H1 (cell line): ENCODE data around the gene FAR2. TPM values are rescaled to one million over a fixed set of nuclear protein-coding genes. Genes with fewer than 3 reads are reported as not detected.

Source experiments
- CTCF ChIA-PET: fragments of 300-600 bp; sonication (Branson Sonifier 250); formaldehyde crosslinking; loops from one replicate; lab custom pipeline; 2021; ENCODE audit not compliant: partially characterized antibody; lab: Charles Lee
- POLR2A ChIA-PET: fragments of 300-600 bp; sonication (Branson Sonifier 250); formaldehyde crosslinking; loops from one replicate; lab custom pipeline; 2021; ENCODE audit warnings: inconsistent platforms; ENCODE audit not compliant: partially characterized antibody; lab: Charles Lee
- DNase-seq, 2 experiments: peaks; one replicate each; pipeline versions ENCODE4 v3.0.0 to v3.0.0-alpha.2; 2010 to 2022; ENCODE audit warnings: low spot score in 2 of 2, low read depth in 1 of 2, mixed read lengths in 1 of 2
- FAIRE-seq: peaks from 2 replicates; lab custom pipeline; 2011; peaks lifted over from hg19 to GRCh38; lab: Jason Lieb, UNC
- H2AFZ ChIP-seq: 2 replicates; pipeline ENCODE4 v1.8.1; 2012; ENCODE audit warnings: low read length, inconsistent platforms
- H2AK5ac ChIP-seq: 2 replicates; pipeline ENCODE4 v1.6.1; 2013; ENCODE audit warnings: low read depth, low read length
- H2BK120ac ChIP-seq: replicated peaks from 2 replicates; pipeline ENCODE3; 2013; ENCODE audit warnings: low read depth, low read length, inconsistent platforms
- H2BK12ac ChIP-seq: 2 replicates; pipeline ENCODE4 v1.6.1; 2013; ENCODE audit warnings: low read depth, low read length
- H2BK15ac ChIP-seq: 2 replicates; pipeline ENCODE4 v1.6.1; 2013; ENCODE audit warnings: low read length
- H2BK20ac ChIP-seq: 2 replicates; pipeline ENCODE4 v1.6.1; 2013; ENCODE audit warnings: low read length
- H2BK5ac ChIP-seq: 2 replicates; pipeline ENCODE4 v1.6.1; 2013; ENCODE audit warnings: low read depth, low read length
- H3K14ac ChIP-seq: 2 replicates; pipeline ENCODE4 v1.6.1; 2013; ENCODE audit warnings: inconsistent platforms; ENCODE audit not compliant: insufficient read length
- H3K18ac ChIP-seq: 2 replicates; pipeline ENCODE4 v1.6.1; 2013; ENCODE audit warnings: low read length; ENCODE audit errors: extremely low read depth
- H3K23ac ChIP-seq: 2 replicates; pipeline ENCODE4 v1.6.1; 2013; ENCODE audit warnings: inconsistent platforms; ENCODE audit not compliant: insufficient read length
- H3K23me2 ChIP-seq: 2 replicates; pipeline ENCODE4 v1.6.1; 2013; ENCODE audit warnings: low read depth, low read length
- H3K27ac ChIP-seq: 2 replicates; pipeline ENCODE4 v1.6.1; 2011; ENCODE audit warnings: low read depth, low read length, inconsistent platforms
- H3K27me3 ChIP-seq, 4 experiments: replicated peaks in 1 of 4; 1 replicate in 1 of 4; 2 replicates in 3 of 4; pipeline versions ENCODE4 v1.6.1 to v1.8.1; 2011 to 2013; ENCODE audit warnings: low read length in 3 of 4, mild to moderate bottlenecking in 3 of 4, inconsistent platforms in 2 of 4, mixed read lengths in 2 of 4, moderate library complexity in 1 of 4; ENCODE audit not compliant: control insufficient read depth in 3 of 4, insufficient read depth in 3 of 4; ENCODE audit errors: extremely low read depth in 1 of 4
- H3K36me3 ChIP-seq, 4 experiments: 2 replicates each; pipeline versions ENCODE4 v1.6.1 to v1.8.1; 2011 to 2013; ENCODE audit warnings: mild to moderate bottlenecking in 4 of 4, low read length in 3 of 4, moderate library complexity in 2 of 4, control low read depth in 1 of 4, inconsistent platforms in 1 of 4; ENCODE audit not compliant: insufficient read depth in 4 of 4, control insufficient read depth in 2 of 4
- H3K4ac ChIP-seq: replicated peaks from 2 replicates; pipeline ENCODE3; 2013; ENCODE audit warnings: low read length, low read depth, mixed read lengths, inconsistent platforms; ENCODE audit not compliant: insufficient read length
- H3K4me1 ChIP-seq, 4 experiments: replicated peaks in 1 of 4; 1 replicate in 1 of 4; 2 replicates in 3 of 4; pipeline versions ENCODE4 v1.6.1 to v1.8.1; 2011 to 2013; ENCODE audit warnings: low read length in 3 of 4, inconsistent platforms in 2 of 4, mixed read lengths in 1 of 4; ENCODE audit not compliant: insufficient read depth in 4 of 4, control insufficient read depth in 3 of 4
- H3K4me2 ChIP-seq, 2 experiments: 2 replicates each; pipeline versions ENCODE4 v1.6.1 to v1.8.1; 2011 to 2013; ENCODE audit warnings: low read depth in 2 of 2, low read length in 2 of 2, control low read depth in 1 of 2, inconsistent platforms in 1 of 2, mild to moderate bottlenecking in 1 of 2; ENCODE audit not compliant: insufficient read depth in 1 of 2
- H3K4me3 ChIP-seq, 4 experiments: fragments of 200-600, 300-600 bp in 1 of 4; sonication (generic), shearing (Covaris generic), sonication (Bioruptor Twin) in 1 of 4; 2 replicates each; pipeline versions ENCODE4 v1.5.1 to v1.8.1; 2011 to 2016; ENCODE audit warnings: low read length in 4 of 4, low read depth in 3 of 4, control low read depth in 2 of 4, inconsistent platforms in 2 of 4, mild to moderate bottlenecking in 2 of 4, mixed read lengths in 1 of 4, moderate library complexity in 1 of 4; ENCODE audit not compliant: insufficient read depth in 2 of 4; ENCODE audit errors: extremely low read depth in 1 of 4
- H3K56ac ChIP-seq: replicated peaks from 2 replicates; pipeline ENCODE3; 2013; ENCODE audit warnings: low read depth, mild to moderate bottlenecking, mixed read lengths, low read length, inconsistent platforms; ENCODE audit not compliant: insufficient read length
- H3K79me1 ChIP-seq: 2 replicates; pipeline ENCODE4 v1.6.1; 2013; ENCODE audit warnings: low read depth, low read length, control low read depth
- H3K79me2 ChIP-seq, 2 experiments: 2 replicates each; pipeline versions ENCODE4 v1.6.1 to v1.8.1; 2012 to 2013; ENCODE audit warnings: low read length in 2 of 2, mild to moderate bottlenecking in 2 of 2, inconsistent platforms in 1 of 2; ENCODE audit not compliant: insufficient read depth in 2 of 2, control insufficient read depth in 1 of 2
- H3K9ac ChIP-seq, 4 experiments: replicated peaks in 1 of 4; 1 replicate in 1 of 4; 2 replicates in 3 of 4; pipeline versions ENCODE4 v1.6.1 to v1.8.1; 2011 to 2013; ENCODE audit warnings: low read depth in 3 of 4, low read length in 3 of 4, control low read depth in 2 of 4, mild to moderate bottlenecking in 2 of 4, moderate library complexity in 2 of 4, inconsistent platforms in 1 of 4; ENCODE audit errors: extremely low read depth in 1 of 4
- H3K9me3 ChIP-seq, 2 experiments: 2 replicates each; pipeline versions ENCODE4 v1.6.1 to v1.8.1; 2012 to 2013; ENCODE audit warnings: mild to moderate bottlenecking in 2 of 2, moderate library complexity in 2 of 2, control low read depth in 1 of 2, inconsistent platforms in 1 of 2, low read depth in 1 of 2, low read length in 1 of 2, mixed read lengths in 1 of 2; ENCODE audit not compliant: insufficient read depth in 2 of 2
- H4K20me1 ChIP-seq, 2 experiments: replicated peaks in 1 of 2; 2 replicates each; pipeline versions ENCODE3 to v1.8.1; 2011 to 2013; ENCODE audit warnings: inconsistent platforms in 2 of 2, low read length in 2 of 2, mild to moderate bottlenecking in 1 of 2; ENCODE audit not compliant: insufficient read depth in 2 of 2, control insufficient read depth in 1 of 2
- H4K5ac ChIP-seq: 2 replicates; pipeline ENCODE4 v1.6.1; 2013; ENCODE audit warnings: low read length, low read depth, mixed read lengths, inconsistent platforms; ENCODE audit not compliant: insufficient read length
- H4K8ac ChIP-seq: 2 replicates; pipeline ENCODE4 v1.8.0; 2013; ENCODE audit warnings: mild to moderate bottlenecking, moderate library complexity, low read length, inconsistent platforms; ENCODE audit not compliant: insufficient read depth; ENCODE audit errors: extremely low read depth
- H4K91ac ChIP-seq: replicated peaks from 2 replicates; pipeline ENCODE3; 2013; ENCODE audit warnings: low read length, mixed read lengths, inconsistent platforms; ENCODE audit not compliant: insufficient read length
- CBX5 ChIP-seq: fragments of 300-800, 300-1000 bp; sonication (generic); IDR thresholded peaks from 2 replicates; pipeline ENCODE4 v1.7.1; 2016; ENCODE audit warnings: antibody characterized with exemption, low read length, low read depth
- EZH2 ChIP-seq: fragments of 200-600 bp; sonication (generic); IDR thresholded peaks from 2 replicates; pipeline ENCODE4 v1.7.1; 2012; ENCODE audit warnings: low read depth, mild to moderate bottlenecking, moderate library complexity, low read length, inconsistent platforms; ENCODE audit not compliant: severe bottlenecking
- NANOG ChIP-seq: IDR thresholded peaks from 2 replicates; pipeline ENCODE4 v1.6.1; 2011; ENCODE audit warnings: low read length, low read depth, mild to moderate bottlenecking, inconsistent platforms; ENCODE audit not compliant: insufficient read depth, poor library complexity, severe bottlenecking
- PHF8 ChIP-seq: fragments of 200-600 bp; sonication (generic); conservative IDR thresholded peaks from 2 replicates; pipeline ENCODE4 v1.7.1; 2012; ENCODE audit warnings: low read depth, mild to moderate bottlenecking, inconsistent platforms, low read length, moderate library complexity
- SIRT6 ChIP-seq: IDR thresholded peaks from one replicate; pipeline ENCODE4 v1.7.1; 2012; ENCODE audit warnings: low read length, inconsistent platforms
- SRF ChIP-seq: IDR thresholded peaks from 2 replicates; pipeline ENCODE4 v1.6.1; 2011; ENCODE audit warnings: mild to moderate bottlenecking, low read depth, low read length, moderate library complexity
- TAF7 ChIP-seq: optimal IDR thresholded peaks from 2 replicates; pipeline ENCODE3; 2011; ENCODE audit warnings: low read depth, mild to moderate bottlenecking, inconsistent platforms, low read length, moderate library complexity, borderline replicate concordance
- USF2 ChIP-seq: IDR thresholded peaks from 2 replicates; pipeline ENCODE4 v1.6.1; 2011; ENCODE audit warnings: low read length, improper control_type of control experiment
- YY1 ChIP-seq: IDR thresholded peaks from 2 replicates; pipeline ENCODE4 v1.6.1; 2011; ENCODE audit warnings: low read depth, mild to moderate bottlenecking, low read length
- WGBS, 2 experiments: shearing (Covaris generic) in 1 of 2; methylation state at CpG; one replicate each; pipeline versions ENCODE4 v1.1.6 to v1.1.7; 2013 to 2015; ENCODE audit warnings: low lambda C conversion rate in 2 of 2, mixed read lengths in 2 of 2, inconsistent platforms in 1 of 2, low coverage in 1 of 2, missing lambda C conversion rate in 1 of 2; ENCODE audit not compliant: insufficient replicate concordance in 2 of 2, insufficient coverage in 1 of 2, insufficient read length in 1 of 2; ENCODE audit errors: extremely low coverage in 1 of 2, missing lambda C conversion rate in 1 of 2; 5-methylcytosine and 5-hydroxymethylcytosine counted together
- polyA plus RNA-seq, 7 experiments: library from polyadenylated mRNA; depleted of rRNA in 3 of 7; stranded (reverse) in 5 of 7; unstranded in 2 of 7; fragments of >200 nt in 5 of 7; fragments of 200-250 nt in 2 of 7; gene quantifications; 1 replicate in 5 of 7; 2 replicates in 1 of 7; 4 replicates in 1 of 7; pipeline versions ENCODE4 v1.2.1 to v1.2.3, GENCODE V29; 2011 to 2013; ENCODE audit warnings: missing spikeins in 2 of 7, mixed read lengths in 2 of 7
- total RNA-seq: library from RNA; stranded (reverse); fragmentation: NEBNext Ultra II Directional; extraction: Animal tissue kit (Norgen Biotek cat#: 25700); gene quantifications from 2 replicates; pipeline ENCODE4 v1.2.1, GENCODE V29; 2021

The FAR2 gene
- total and polyA plus RNA-seq, 2 of the 8 experiments (the other 6 are each of a cell fraction or from before 2014, with no cell fraction given) = 24.0 to 24.1 TPM

GRCh38 chr12:29216266-29216665, 67.2 kb downstream of the FAR2 start:
- DNase-seq (no peak), FAIRE-seq (no peak)
- Histone ChIP-seq H3K23ac (no peak overlapping the region), H3K14ac (no peak overlapping the region), H3K9me3 (no peaks in the 10 kb centered on the region), H3K18ac (no peak overlapping the region), H3K4me2 (no peak overlapping the region), H3K36me3 (no peaks in the 10 kb centered on the region), H2BK5ac (no peak overlapping the region), H3K79me1 (no peaks in the 10 kb centered on the region), H3K27me3 (no peaks in the 10 kb centered on the region), H2BK15ac (no peak overlapping the region), H3K4ac (no peak overlapping the region), H2AK5ac (no peak overlapping the region), H3K4me1 (no peaks in the 10 kb centered on the region), H3K56ac (no peak overlapping the region), H4K5ac (no peak overlapping the region), H3K79me2 (no peaks in the 10 kb centered on the region), H3K4me3 (no peak overlapping the region), H2AFZ (no peak overlapping the region), H4K20me1 (no peaks in the 10 kb centered on the region), H4K91ac (no peak overlapping the region), H2BK20ac (no peak overlapping the region), H3K9ac (no peak overlapping the region), H4K8ac (no peak overlapping the region), H3K23me2 (no peaks in the 10 kb centered on the region), H3K27ac (no peak overlapping the region), H2BK120ac (no peak overlapping the region), H2BK12ac (no peak overlapping the region)
- ChIA-PET CTCF (interaction anchor here (0.6 kb wide), 1 partner anchor 1978 kb away, joined by 4 read pairs; no protein-coding TSS in a partner anchor), POLR2A (no interaction called here)
- no peak for TF ChIP-seq TAF7
- TF ChIP-seq NANOG = no peak
- no peak for TF ChIP-seq SIRT6
- TF ChIP-seq USF2 = no peak
- TF ChIP-seq YY1 = no peak
- TF ChIP-seq SRF = no peak
- no peak for TF ChIP-seq PHF8
- no peak for TF ChIP-seq EZH2
- no peak for TF ChIP-seq CBX5
- 94% methylated on average over 2 of the region's 2 CpGs; no CpG with 5 or more reads in 1 of the 2 experiments for WGBS, 2 experiments
